RWPE2 (cell line): ENCODE data around the gene MICOS13.

Source experiments
- ATAC-seq: fragments of 200-7000 bp; cut with Tn5 transposase; 3 replicates; pipeline ENCODE4 v1.9.1; 2021; ENCODE audit warnings: low read depth
- DNase-seq: peaks from one replicate; pipeline ENCODE4 v3.0.0-alpha.2; 2020; ENCODE audit warnings: low spot score
- H3K27ac ChIP-seq: fragments of 450-650 bp; 2 replicates; pipeline ENCODE4 v1.5.1; 2017; ENCODE audit warnings: mild to moderate bottlenecking; ENCODE audit not compliant: poor library complexity, severe bottlenecking
- H3K27me3 ChIP-seq: fragments of 250-450 bp; sonication (Bioruptor Pico); 2 replicates; pipeline ENCODE4 v1.5.1; 2021; ENCODE audit warnings: mild to moderate bottlenecking, moderate library complexity; ENCODE audit not compliant: insufficient read depth, poor library complexity, severe bottlenecking
- H3K36me3 ChIP-seq: fragments of 250-450 bp; sonication (Bioruptor Pico); 2 replicates; pipeline ENCODE4 v1.5.1; 2020; ENCODE audit warnings: low read depth, mild to moderate bottlenecking, moderate library complexity
- H3K4me1 ChIP-seq: fragments of 250-450 bp; sonication (Bioruptor Pico); 2 replicates; pipeline ENCODE4 v1.5.1; 2021; ENCODE audit warnings: mild to moderate bottlenecking, moderate library complexity; ENCODE audit not compliant: insufficient read depth, poor library complexity, severe bottlenecking
- H3K4me3 ChIP-seq: fragments of 250-450 bp; sonication (Bioruptor Pico); 2 replicates; pipeline ENCODE4 v1.5.1; 2021; ENCODE audit warnings: mild to moderate bottlenecking, moderate library complexity; ENCODE audit not compliant: severe bottlenecking
- H3K9me3 ChIP-seq: fragments of 250-450 bp; sonication (Bioruptor Pico); 2 replicates; pipeline ENCODE4 v1.5.1; 2021; ENCODE audit warnings: mild to moderate bottlenecking, moderate library complexity; ENCODE audit not compliant: severe bottlenecking
- TF ChIP-seq, protein P1 (sequence below): fragments of 450-650 bp; IDR thresholded peaks from one replicate; pipeline ENCODE4 v1.5.1; 2017; ENCODE audit warnings: mild to moderate bottlenecking, moderate library complexity; ENCODE audit not compliant: poor library complexity, severe bottlenecking

Gene MICOS13

DNA sequence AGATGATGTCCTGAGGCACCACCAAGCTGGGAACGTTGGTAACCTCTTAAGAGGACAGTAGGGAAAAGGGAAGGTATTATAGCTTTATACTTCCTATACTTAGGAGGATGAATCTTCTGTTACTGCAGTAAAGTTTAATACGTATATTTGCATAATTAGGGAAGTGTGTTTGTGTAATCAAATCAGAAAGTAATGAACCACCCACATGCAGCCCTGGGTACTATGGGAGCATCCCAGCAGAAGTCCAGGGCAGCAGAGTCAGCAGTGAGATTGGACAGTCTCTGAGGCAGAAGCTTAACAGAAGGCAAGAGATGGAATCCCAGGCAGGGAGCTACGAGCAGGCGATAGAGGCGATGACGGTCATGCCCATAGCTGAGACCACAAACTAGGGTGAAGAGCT lies 44.9 kb downstream of the MICOS13 start:
- no peak overlapping the region for H3K27ac ChIP-seq
- no peak for DNase-seq
- peaks cover 34% of the 10 kb centered on the region for H3K36me3 ChIP-seq
- ATAC-seq: no peak
- no peak overlapping the region for H3K4me3 ChIP-seq
- H3K9me3 ChIP-seq: no peaks in the 10 kb centered on the region
- H3K27me3 ChIP-seq: no peaks in the 10 kb centered on the region
- TF ChIP-seq, protein P1, sequence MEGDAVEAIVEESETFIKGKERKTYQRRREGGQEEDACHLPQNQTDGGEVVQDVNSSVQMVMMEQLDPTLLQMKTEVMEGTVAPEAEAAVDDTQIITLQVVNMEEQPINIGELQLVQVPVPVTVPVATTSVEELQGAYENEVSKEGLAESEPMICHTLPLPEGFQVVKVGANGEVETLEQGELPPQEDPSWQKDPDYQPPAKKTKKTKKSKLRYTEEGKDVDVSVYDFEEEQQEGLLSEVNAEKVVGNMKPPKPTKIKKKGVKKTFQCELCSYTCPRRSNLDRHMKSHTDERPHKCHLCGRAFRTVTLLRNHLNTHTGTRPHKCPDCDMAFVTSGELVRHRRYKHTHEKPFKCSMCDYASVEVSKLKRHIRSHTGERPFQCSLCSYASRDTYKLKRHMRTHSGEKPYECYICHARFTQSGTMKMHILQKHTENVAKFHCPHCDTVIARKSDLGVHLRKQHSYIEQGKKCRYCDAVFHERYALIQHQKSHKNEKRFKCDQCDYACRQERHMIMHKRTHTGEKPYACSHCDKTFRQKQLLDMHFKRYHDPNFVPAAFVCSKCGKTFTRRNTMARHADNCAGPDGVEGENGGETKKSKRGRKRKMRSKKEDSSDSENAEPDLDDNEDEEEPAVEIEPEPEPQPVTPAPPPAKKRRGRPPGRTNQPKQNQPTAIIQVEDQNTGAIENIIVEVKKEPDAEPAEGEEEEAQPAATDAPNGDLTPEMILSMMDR: no peak
- no peaks in the 10 kb centered on the region for H3K4me1 ChIP-seq

DNA sequence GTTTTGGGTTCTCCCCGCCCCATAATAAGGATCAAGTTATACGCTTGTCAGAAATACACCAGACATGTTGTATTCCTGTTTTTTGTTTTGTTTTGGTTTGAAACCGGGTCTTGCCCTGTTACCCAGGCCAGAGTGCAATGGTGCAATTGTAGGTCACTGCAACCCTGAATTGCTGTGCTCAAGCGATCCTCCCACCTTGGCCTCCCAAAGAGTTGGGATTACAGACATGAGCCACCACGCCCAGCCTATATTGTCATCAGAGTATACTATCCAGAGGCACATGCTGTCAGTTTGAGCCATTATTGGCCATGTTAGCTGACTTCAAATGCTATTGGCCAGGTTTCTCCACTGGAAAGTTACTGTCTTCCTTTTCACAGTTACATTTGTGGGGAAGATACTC lies 47.7 kb downstream of the MICOS13 start:
- peaks cover 51% of the 10 kb centered on the region for H3K36me3 ChIP-seq
- TF ChIP-seq, protein P1: no peak
- no peak overlapping the region for H3K27ac ChIP-seq
- DNase-seq (no peak), ATAC-seq (no peak)
- H3K27me3 ChIP-seq: no peaks in the 10 kb centered on the region
- no peaks in the 10 kb centered on the region for H3K9me3 ChIP-seq
- H3K4me3 ChIP-seq: no peak overlapping the region
- H3K4me1 ChIP-seq: no peaks in the 10 kb centered on the region

DNA sequence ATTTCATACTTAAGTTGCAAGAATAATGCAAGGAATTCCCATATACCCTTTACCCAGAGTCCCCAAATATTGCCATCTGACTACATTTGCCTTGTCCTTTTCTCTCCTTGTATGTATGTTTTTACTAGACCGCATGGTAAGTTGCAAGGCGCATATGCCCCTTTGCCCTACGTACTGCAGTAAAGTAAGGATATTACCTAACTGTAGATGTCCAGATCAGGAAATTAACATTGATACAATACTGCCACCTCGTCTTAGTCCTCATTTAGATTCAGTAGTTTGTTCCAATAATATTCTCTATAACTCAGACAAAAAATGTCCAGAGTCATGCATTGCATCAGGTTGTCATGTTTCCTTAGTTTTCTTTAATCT lies 48.1 kb downstream of the MICOS13 start:
- H3K27ac ChIP-seq: no peak overlapping the region
- H3K9me3 ChIP-seq: no peaks in the 10 kb centered on the region
- peaks cover 55% of the 10 kb centered on the region for H3K36me3 ChIP-seq
- H3K27me3 ChIP-seq: no peaks in the 10 kb centered on the region
- no peak overlapping the region for H3K4me3 ChIP-seq
- TF ChIP-seq, protein P1: no peak
- DNase-seq (no peak), ATAC-seq (no peak)
- H3K4me1 ChIP-seq: no peaks in the 10 kb centered on the region

- H3K9me3 ChIP-seq: no peaks in the 10 kb centered on the region
- peaks cover 58% of the 10 kb centered on the region for H3K36me3 ChIP-seq
- DNase-seq: no peak
- no peaks in the 10 kb centered on the region for H3K4me1 ChIP-seq
- TF ChIP-seq, protein P1: no peak
- ATAC-seq: no peak
- no peak overlapping the region for H3K4me3 ChIP-seq
- no peak overlapping the region for H3K27ac ChIP-seq
- no peaks in the 10 kb centered on the region for H3K27me3 ChIP-seq
Measured at GRCh38 chr19:5631567-5632240, 48.6 kb downstream of the MICOS13 start.

GRCh38 chr19:5628919-5629481 lies 51.3 kb downstream of the MICOS13 start:
- H3K27me3 ChIP-seq: no peaks in the 10 kb centered on the region
- no peak overlapping the region for H3K27ac ChIP-seq
- TF ChIP-seq, protein P1: no peak
- no peak for DNase-seq
- no peak overlapping the region for H3K4me3 ChIP-seq
- no peaks in the 10 kb centered on the region for H3K9me3 ChIP-seq
- peaks cover 8% of the 10 kb centered on the region for H3K4me1 ChIP-seq
- ATAC-seq: no peak
- peaks cover 76% of the 10 kb centered on the region for H3K36me3 ChIP-seq
